ENCODE measurements around the gene PCCA. TPM values are rescaled to one million over a fixed set of nuclear protein-coding genes. Genes with fewer than 3 reads are reported as not detected.
"Not testable (repeated sequence)": the region's sequence is repeated elsewhere in the genome, so short reads cannot be mapped to it uniquely, and the experiment has no call there.

Gene PCCA
- total RNA-seq, 1 experiment from 2014 or later = 8.9 TPM

DNA sequence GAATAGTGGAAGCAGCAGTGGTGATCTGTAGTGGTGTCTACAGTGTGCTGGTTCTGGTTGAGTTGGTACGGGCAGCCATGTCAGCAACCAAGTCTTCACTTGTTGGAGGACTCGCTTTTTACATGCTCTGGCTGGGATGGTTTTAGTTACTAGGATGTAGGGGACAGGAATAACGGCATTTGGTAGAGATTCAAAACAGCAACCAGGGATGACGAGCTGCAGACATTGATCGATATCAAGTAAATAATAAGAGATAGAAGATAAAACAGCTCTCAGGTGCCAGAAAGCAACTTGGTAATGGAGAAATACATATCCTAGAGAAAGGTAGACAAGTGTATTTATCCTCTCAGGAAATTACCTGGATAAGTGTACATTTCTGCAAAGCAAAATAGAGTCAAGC, 84.3 kb downstream of the PCCA start:
- no TSS peak for BruUV-seq (replicated peaks)
- Mint-ChIP-seq H3K36me3 (ENCODE audit: insufficient read depth, unreplicated experiment) (no peaks in the 10 kb centered on the region), H3K4me1 (ENCODE audit: low read depth, unreplicated experiment) (no peaks in the 10 kb centered on the region), H3K4me3 (ENCODE audit: low read depth, unreplicated experiment) (no peak overlapping the region), H3K9me3 (ENCODE audit: low read depth, unreplicated experiment) (no peaks in the 10 kb centered on the region), H3K27me3 (ENCODE audit: unreplicated experiment) (no peaks in the 10 kb centered on the region), H3K27ac (ENCODE audit: unreplicated experiment) (no peak overlapping the region)
- CTCF ChIA-PET = no interaction called here
- TF ChIP-seq, protein P1, sequence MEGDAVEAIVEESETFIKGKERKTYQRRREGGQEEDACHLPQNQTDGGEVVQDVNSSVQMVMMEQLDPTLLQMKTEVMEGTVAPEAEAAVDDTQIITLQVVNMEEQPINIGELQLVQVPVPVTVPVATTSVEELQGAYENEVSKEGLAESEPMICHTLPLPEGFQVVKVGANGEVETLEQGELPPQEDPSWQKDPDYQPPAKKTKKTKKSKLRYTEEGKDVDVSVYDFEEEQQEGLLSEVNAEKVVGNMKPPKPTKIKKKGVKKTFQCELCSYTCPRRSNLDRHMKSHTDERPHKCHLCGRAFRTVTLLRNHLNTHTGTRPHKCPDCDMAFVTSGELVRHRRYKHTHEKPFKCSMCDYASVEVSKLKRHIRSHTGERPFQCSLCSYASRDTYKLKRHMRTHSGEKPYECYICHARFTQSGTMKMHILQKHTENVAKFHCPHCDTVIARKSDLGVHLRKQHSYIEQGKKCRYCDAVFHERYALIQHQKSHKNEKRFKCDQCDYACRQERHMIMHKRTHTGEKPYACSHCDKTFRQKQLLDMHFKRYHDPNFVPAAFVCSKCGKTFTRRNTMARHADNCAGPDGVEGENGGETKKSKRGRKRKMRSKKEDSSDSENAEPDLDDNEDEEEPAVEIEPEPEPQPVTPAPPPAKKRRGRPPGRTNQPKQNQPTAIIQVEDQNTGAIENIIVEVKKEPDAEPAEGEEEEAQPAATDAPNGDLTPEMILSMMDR (IDR thresholded peaks at IDR 0.05; ENCODE audit: unreplicated experiment) = no peak
- DNase-seq = no peak
- intact Hi-C loops (cut with micrococcal nuclease; ENCODE audit: unreplicated experiment) = no loop called here

DNA sequence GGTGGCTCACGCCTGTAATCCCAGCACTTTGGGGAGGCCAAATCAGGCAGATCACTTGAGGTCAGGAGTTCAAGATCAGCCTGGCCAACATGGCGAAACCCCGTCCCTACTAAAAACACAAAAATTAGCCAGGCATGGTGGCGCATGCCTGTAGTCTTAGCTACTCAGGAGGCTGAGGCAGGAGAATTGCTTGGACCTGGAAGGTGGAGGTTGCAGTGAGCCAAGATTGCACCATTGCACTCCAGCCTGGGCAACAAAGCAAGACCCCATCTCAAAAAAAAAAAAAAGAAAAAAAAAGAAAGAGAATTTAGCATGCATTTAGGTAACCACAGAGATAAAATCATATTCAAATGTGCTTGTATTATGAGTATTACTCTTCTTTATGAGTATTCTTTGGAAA, 85.6 kb downstream of the PCCA start:
- H3K4me1 Mint-ChIP-seq (ENCODE audit: low read depth, unreplicated experiment); BruUV-seq (replicated peaks); intact Hi-C loops (cut with micrococcal nuclease; ENCODE audit: unreplicated experiment); H3K4me3 Mint-ChIP-seq (ENCODE audit: low read depth, unreplicated experiment); H3K27me3 Mint-ChIP-seq (ENCODE audit: unreplicated experiment); DNase-seq; H3K27ac Mint-ChIP-seq (ENCODE audit: unreplicated experiment); H3K9me3 Mint-ChIP-seq (ENCODE audit: low read depth, unreplicated experiment); CTCF ChIA-PET; H3K36me3 Mint-ChIP-seq (ENCODE audit: insufficient read depth, unreplicated experiment): not testable (repeated sequence)

DNA sequence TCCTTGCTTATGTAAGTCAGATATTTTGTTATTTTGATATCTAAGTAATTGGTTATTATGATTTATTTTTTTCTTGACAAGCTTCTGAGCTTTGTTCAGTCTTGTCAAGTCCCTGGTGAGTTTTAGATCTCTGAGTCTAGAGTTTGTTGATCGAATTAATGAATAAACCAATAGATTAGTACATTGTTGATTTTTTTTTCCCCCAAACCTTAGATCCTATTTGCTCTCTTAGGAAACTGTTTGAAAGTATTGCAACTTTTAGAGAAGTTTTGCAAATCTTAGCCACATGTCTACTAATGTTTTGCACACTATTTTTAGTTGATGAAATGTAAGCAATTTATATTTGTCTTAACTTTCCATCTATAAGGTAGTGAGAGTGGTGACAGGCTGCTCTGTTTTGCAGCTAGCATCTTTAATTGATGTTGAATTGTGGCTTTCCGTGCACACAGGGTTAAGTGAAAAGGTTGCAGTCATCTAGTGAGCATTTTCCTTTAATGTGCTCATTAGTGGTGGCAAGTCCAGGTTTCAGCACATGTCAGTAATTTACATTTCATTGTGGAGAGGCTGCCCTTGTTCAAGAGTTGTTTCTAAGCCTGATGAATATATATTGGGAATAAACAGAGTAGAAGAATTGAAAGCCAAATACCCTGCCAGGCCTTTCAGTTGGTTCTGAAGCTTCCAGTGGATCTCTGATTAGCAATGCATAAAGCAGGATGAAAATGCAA, 86.3 kb downstream of the PCCA start:
- no peaks in the 10 kb centered on the region for H3K36me3 Mint-ChIP-seq (ENCODE audit: insufficient read depth, unreplicated experiment)
- H3K27ac Mint-ChIP-seq (ENCODE audit: unreplicated experiment) = no peak overlapping the region
- H3K4me3 Mint-ChIP-seq (ENCODE audit: low read depth, unreplicated experiment) = no peak overlapping the region
- no TSS peak for BruUV-seq (replicated peaks)
- TF ChIP-seq, protein P1 (IDR thresholded peaks at IDR 0.05; ENCODE audit: unreplicated experiment) = no peak
- no peak for DNase-seq
- CTCF ChIA-PET = no interaction called here
- intact Hi-C loops (cut with micrococcal nuclease; ENCODE audit: unreplicated experiment) = no loop called here
- H3K4me1 Mint-ChIP-seq (ENCODE audit: low read depth, unreplicated experiment) = no peaks in the 10 kb centered on the region
- no peaks in the 10 kb centered on the region for H3K27me3 Mint-ChIP-seq (ENCODE audit: unreplicated experiment)
- H3K9me3 Mint-ChIP-seq (ENCODE audit: low read depth, unreplicated experiment) = no peaks in the 10 kb centered on the region

DNA sequence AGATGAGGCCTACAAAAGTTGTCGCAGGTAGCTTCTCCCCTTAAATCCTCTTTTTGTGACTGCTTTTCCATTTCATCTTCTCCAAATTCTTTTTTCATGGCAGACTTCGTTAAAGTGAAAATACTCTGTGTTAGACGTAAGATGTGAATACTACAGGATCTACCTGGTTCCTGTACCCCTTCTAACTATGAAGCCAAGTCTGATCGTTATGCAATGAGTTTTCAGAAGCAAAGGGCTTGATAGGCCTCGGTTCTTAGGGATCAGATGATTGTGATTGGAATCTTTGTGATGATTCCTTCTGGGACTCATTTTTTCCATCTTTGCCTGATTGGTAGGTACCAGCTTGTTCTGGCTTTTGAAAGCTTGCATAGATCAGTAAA, 86.9 kb downstream of the PCCA start:
- CTCF ChIA-PET = no interaction called here
- TF ChIP-seq, protein P1 (IDR thresholded peaks at IDR 0.05; ENCODE audit: unreplicated experiment) = no peak
- no peak for DNase-seq
- Mint-ChIP-seq H3K4me3 (ENCODE audit: low read depth, unreplicated experiment) (no peak overlapping the region), H3K36me3 (ENCODE audit: insufficient read depth, unreplicated experiment) (no peaks in the 10 kb centered on the region), H3K9me3 (ENCODE audit: low read depth, unreplicated experiment) (no peaks in the 10 kb centered on the region), H3K4me1 (ENCODE audit: low read depth, unreplicated experiment) (no peaks in the 10 kb centered on the region), H3K27me3 (ENCODE audit: unreplicated experiment) (no peaks in the 10 kb centered on the region), H3K27ac (ENCODE audit: unreplicated experiment) (no peak overlapping the region)
- BruUV-seq (replicated peaks) = no TSS peak
- intact Hi-C loops (cut with micrococcal nuclease; ENCODE audit: unreplicated experiment) = no loop called here

DNA sequence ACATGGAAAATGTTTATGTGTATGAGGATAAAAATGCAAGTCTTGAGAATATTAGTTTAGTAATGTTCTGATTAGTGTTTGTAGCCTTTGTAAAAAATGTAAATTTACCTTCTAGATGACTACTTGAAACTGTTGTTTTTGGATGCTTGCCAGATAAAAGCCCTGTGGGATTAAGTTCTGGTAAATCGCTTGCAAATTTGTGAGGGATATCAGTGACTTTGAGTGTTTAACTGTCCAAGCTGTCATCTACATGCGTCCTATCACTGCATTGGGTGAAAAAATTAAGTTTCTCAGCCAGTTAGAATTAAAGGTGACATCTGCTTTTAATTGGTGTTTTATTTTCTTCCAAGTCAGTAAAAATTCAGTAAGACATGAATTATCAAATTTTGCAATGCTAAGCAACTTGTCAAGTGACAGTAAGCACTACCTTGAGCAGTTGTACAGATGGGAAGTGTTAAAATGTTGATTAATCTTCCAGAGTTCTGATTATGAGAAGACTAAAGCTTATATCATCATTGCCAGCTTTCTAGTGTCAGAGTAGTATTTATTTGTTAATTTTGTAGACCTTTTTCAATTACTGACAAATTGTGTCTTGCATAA, 88.0 kb downstream of the PCCA start:
- BruUV-seq (replicated peaks) = no TSS peak
- CTCF ChIA-PET = no interaction called here
- no peak for DNase-seq
- TF ChIP-seq, protein P1 (IDR thresholded peaks at IDR 0.05; ENCODE audit: unreplicated experiment) = no peak
- Mint-ChIP-seq H3K9me3 (ENCODE audit: low read depth, unreplicated experiment) (no peaks in the 10 kb centered on the region), H3K27ac (ENCODE audit: unreplicated experiment) (no peak overlapping the region), H3K27me3 (ENCODE audit: unreplicated experiment) (no peaks in the 10 kb centered on the region), H3K4me1 (ENCODE audit: low read depth, unreplicated experiment) (no peaks in the 10 kb centered on the region), H3K4me3 (ENCODE audit: low read depth, unreplicated experiment) (no peak overlapping the region), H3K36me3 (ENCODE audit: insufficient read depth, unreplicated experiment) (no peaks in the 10 kb centered on the region)
- intact Hi-C loops (cut with micrococcal nuclease; ENCODE audit: unreplicated experiment) = no loop called here
